ENCODE data around the gene MYLK4.
A peak's percentile ranks its signal among the peaks of the same experiment; 100 is the strongest.

The MYLK4 gene

DNA sequence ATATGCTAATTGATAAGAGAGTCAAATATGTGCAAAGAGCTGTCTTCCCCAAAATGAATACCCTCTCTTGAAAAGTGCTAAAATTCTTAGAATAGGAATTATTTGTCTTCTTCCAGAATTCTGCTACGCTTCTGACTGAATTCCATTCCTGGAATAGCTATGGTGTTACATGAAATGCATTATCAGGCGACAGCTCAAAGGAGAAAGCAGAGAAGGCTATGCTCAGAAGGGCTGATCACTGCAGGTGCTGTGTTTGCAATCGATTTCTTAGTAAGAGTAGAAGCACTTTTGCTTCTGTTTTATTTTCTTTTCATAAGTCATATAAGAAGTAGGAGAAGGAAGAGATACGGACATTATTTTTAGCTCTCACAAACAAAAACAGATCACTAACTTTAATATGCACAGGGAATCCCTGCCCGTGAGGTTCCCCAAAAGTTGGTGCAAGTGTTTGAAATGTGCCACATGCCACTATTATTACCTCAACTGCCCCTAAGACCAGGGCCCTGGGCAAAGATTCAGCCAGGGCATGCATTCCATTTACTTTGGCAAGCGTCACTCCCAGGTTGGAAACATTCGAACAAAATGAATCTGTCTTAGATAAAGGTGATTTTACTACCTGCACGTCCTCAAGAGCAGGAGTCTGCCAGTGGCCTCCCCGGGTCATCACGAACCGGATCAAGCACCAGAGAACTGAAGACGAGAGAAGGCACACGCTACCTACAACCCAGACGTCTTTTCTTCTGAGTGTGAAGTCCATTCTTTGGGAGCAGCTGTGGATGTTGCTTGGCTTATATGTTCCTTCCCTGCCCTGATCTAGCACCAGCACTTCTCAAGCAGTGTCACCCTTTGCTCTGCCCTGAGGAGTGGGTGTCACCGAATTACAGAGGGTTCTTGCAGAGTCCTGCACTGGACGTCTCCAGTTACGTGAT is 7.2 kb downstream of the MYLK4 start:
- H3K4me3 ChIP-seq (replicated peaks; ENCODE audit: low read depth, low read length) = no peak overlapping the region

DNA sequence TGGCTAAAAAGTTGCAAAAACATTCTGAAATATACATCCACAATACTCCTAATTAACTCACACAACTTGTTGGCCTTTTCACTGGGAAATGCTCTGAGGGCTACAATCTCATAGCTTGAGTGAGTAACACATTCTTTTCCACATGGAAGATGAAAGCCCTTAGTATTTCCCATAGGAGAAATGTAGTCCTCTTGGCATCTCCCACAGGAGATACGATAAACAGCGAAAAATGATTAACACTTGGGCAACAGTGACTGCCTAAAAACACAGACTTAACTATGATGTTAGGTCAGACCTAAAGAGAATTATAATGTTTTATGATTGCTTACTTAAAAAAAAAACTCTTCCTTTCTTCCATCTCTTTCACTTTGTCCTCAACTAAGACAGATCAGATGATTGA is 9.0 kb downstream of the MYLK4 start:
- no peak overlapping the region for H3K4me3 ChIP-seq (replicated peaks; ENCODE audit: low read depth, low read length)
- no peak for DNase-seq (ENCODE audit: low read depth)
- TF ChIP-seq, protein P1, sequence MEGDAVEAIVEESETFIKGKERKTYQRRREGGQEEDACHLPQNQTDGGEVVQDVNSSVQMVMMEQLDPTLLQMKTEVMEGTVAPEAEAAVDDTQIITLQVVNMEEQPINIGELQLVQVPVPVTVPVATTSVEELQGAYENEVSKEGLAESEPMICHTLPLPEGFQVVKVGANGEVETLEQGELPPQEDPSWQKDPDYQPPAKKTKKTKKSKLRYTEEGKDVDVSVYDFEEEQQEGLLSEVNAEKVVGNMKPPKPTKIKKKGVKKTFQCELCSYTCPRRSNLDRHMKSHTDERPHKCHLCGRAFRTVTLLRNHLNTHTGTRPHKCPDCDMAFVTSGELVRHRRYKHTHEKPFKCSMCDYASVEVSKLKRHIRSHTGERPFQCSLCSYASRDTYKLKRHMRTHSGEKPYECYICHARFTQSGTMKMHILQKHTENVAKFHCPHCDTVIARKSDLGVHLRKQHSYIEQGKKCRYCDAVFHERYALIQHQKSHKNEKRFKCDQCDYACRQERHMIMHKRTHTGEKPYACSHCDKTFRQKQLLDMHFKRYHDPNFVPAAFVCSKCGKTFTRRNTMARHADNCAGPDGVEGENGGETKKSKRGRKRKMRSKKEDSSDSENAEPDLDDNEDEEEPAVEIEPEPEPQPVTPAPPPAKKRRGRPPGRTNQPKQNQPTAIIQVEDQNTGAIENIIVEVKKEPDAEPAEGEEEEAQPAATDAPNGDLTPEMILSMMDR (IDR thresholded peaks at IDR 0.05; ENCODE audit: low read length, missing control alignments) = no peak

More for the DNA sequence above, 7.2 kb downstream of the MYLK4 start:
- TF ChIP-seq, protein P1 (IDR thresholded peaks at IDR 0.05; ENCODE audit: low read length, missing control alignments) = no peak
- DNase-seq (ENCODE audit: low read depth) = no peak

DNA sequence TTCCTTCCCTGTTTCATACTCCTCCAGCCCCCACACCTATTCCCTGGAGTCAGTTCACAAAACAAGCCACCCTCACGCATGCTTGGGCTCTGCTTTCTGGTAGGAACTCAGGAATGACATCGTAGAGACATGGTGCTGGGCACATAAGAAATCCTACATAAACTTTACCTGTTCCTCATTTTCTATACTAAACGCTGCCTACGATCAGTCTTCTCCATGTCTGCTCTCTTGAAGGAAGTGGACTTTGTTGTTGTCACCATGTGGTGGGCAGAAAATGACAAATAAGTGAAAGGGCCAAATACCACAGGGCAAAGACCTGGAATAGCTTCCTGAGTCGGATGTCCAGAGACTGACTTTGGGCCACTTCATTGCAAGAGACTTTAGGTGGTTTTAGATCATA is 10.1 kb downstream of the MYLK4 start:
- DNase-seq (ENCODE audit: low read depth) = no peak
- TF ChIP-seq, protein P1 (IDR thresholded peaks at IDR 0.05; ENCODE audit: low read length, missing control alignments) = no peak
- no peak overlapping the region for H3K4me3 ChIP-seq (replicated peaks; ENCODE audit: low read depth, low read length)

DNA sequence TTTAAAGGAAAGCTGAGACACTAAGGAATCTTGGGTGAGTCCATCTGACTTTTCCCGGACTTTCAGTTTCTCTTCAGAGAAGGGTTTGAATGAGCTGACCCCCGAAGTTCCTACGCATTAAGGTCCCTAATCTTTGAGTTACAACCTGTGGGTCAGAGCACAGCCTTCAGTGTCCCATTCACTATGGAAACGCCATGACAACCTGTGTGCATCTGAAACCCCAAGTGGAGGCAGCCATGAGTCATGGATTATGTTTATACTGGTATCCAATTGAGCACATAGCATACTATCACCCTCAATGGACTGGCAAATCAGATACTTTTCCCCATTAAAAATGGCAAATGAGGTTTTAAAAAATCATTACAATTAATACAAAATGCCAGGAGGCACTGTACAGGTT is 11.4 kb downstream of the MYLK4 start:
- H3K4me3 ChIP-seq (replicated peaks; ENCODE audit: low read depth, low read length) = no peak overlapping the region
- TF ChIP-seq, protein P1 (IDR thresholded peaks at IDR 0.05; ENCODE audit: low read length, missing control alignments) = no peak
- peak; percentile 38 for DNase-seq (ENCODE audit: low read depth)

DNA sequence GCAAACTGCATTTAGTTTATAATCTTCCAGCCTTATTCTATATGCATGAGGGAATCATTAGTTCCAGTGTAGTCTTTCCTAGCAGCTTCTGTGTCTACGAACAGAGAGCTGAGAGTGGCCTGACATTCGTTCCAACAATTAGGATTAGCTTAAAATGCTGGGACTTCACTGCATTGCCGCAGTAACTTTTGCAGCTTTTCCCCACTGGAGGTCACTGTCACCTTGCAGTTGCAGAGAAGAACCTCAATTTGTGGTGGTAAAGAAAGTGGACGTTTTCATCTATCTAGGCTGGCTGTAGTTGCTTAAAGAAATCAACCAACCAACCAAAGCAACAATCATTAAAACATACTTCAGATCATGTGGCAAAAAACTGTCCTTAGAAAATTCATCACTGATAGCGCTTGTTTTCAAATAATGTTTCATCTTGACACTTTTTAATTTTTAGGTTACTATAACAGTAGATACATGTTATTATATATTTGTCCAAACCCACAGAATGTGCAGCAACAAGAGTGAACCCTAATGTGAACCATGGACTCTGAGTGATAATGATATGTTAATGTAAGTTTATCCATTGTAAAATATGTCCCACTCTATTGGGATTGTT is 12.2 kb downstream of the MYLK4 start:
- TF ChIP-seq, protein P1 (IDR thresholded peaks at IDR 0.05; ENCODE audit: low read length, missing control alignments) = peak; percentile 85
- no peak overlapping the region for H3K4me3 ChIP-seq (replicated peaks; ENCODE audit: low read depth, low read length)
- DNase-seq (ENCODE audit: low read depth) = peak; percentile 79

DNA sequence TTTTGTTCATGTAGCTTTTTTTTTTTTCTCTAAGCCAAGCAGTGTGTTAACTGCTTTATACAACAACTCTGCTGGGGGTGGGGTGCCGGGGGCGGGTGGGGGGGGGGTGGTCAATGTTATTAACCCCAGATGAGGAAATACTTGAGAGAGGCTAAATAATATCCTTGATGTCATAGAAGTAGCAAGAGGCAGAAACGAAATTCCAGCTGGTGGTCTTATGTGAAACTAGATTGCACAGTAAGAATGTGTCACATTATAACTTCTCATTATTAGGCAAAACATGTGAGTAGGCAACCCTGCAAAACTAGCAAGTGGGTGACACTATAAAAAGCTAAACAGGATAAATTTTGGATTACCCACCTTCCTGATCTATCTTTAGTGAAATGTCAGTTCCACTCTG is 12.8 kb downstream of the MYLK4 start:
- TF ChIP-seq, protein P1 (IDR thresholded peaks at IDR 0.05; ENCODE audit: low read length, missing control alignments) = no peak
- DNase-seq (ENCODE audit: low read depth) = no peak
- H3K4me3 ChIP-seq (replicated peaks; ENCODE audit: low read depth, low read length) = no peak overlapping the region
